Muscle layer of duodenum (tissue), 2 donors: ENCODE results near the gene USP28.
"Not testable (repeated sequence)": the region's sequence is repeated elsewhere in the genome, so short reads cannot be mapped to it uniquely, and the experiment has no call there.

Experiments used
- H3K27ac ChIP-seq: one replicate; pipeline ENCODE4 v1.7.0; 2013; ENCODE audit warnings: mild to moderate bottlenecking, low read length
- H3K27me3 ChIP-seq: one replicate; pipeline ENCODE4 v1.7.0; 2013; ENCODE audit warnings: low read depth, mild to moderate bottlenecking, control low read depth, low read length
- H3K36me3 ChIP-seq, 2 donors: one replicate each; pipeline ENCODE4 v1.7.0; 2013; ENCODE audit warnings: low read length in 2 of 2, control low read depth in 1 of 2, mild to moderate bottlenecking in 1 of 2; ENCODE audit not compliant: insufficient read depth in 2 of 2, control insufficient read depth in 1 of 2
- H3K4me1 ChIP-seq, 2 donors: one replicate each; pipeline ENCODE4 v1.7.0; 2013; ENCODE audit warnings: low read length in 2 of 2, mild to moderate bottlenecking in 2 of 2, control low read depth in 1 of 2, moderate library complexity in 1 of 2; ENCODE audit not compliant: insufficient read depth in 2 of 2, control insufficient read depth in 1 of 2
- H3K4me3 ChIP-seq, 2 donors: one replicate each; pipeline ENCODE4 v1.7.0; 2013; ENCODE audit warnings: low read length in 2 of 2, low read depth in 1 of 2, mild to moderate bottlenecking in 1 of 2
- H3K9me3 ChIP-seq, 2 donors: one replicate each; pipeline ENCODE4 v1.7.0; 2013; ENCODE audit warnings: low read length in 2 of 2, control low read depth in 1 of 2, mild to moderate bottlenecking in 1 of 2; ENCODE audit not compliant: control insufficient read depth in 1 of 2
- donor health status: healthy.

The USP28 gene, protein sequence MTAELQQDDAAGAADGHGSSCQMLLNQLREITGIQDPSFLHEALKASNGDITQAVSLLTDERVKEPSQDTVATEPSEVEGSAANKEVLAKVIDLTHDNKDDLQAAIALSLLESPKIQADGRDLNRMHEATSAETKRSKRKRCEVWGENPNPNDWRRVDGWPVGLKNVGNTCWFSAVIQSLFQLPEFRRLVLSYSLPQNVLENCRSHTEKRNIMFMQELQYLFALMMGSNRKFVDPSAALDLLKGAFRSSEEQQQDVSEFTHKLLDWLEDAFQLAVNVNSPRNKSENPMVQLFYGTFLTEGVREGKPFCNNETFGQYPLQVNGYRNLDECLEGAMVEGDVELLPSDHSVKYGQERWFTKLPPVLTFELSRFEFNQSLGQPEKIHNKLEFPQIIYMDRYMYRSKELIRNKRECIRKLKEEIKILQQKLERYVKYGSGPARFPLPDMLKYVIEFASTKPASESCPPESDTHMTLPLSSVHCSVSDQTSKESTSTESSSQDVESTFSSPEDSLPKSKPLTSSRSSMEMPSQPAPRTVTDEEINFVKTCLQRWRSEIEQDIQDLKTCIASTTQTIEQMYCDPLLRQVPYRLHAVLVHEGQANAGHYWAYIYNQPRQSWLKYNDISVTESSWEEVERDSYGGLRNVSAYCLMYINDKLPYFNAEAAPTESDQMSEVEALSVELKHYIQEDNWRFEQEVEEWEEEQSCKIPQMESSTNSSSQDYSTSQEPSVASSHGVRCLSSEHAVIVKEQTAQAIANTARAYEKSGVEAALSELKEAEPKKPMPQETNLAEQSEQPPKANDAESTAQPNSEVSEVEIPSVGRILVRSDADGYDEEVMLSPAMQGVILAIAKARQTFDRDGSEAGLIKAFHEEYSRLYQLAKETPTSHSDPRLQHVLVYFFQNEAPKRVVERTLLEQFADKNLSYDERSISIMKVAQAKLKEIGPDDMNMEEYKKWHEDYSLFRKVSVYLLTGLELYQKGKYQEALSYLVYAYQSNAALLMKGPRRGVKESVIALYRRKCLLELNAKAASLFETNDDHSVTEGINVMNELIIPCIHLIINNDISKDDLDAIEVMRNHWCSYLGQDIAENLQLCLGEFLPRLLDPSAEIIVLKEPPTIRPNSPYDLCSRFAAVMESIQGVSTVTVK

DNA sequence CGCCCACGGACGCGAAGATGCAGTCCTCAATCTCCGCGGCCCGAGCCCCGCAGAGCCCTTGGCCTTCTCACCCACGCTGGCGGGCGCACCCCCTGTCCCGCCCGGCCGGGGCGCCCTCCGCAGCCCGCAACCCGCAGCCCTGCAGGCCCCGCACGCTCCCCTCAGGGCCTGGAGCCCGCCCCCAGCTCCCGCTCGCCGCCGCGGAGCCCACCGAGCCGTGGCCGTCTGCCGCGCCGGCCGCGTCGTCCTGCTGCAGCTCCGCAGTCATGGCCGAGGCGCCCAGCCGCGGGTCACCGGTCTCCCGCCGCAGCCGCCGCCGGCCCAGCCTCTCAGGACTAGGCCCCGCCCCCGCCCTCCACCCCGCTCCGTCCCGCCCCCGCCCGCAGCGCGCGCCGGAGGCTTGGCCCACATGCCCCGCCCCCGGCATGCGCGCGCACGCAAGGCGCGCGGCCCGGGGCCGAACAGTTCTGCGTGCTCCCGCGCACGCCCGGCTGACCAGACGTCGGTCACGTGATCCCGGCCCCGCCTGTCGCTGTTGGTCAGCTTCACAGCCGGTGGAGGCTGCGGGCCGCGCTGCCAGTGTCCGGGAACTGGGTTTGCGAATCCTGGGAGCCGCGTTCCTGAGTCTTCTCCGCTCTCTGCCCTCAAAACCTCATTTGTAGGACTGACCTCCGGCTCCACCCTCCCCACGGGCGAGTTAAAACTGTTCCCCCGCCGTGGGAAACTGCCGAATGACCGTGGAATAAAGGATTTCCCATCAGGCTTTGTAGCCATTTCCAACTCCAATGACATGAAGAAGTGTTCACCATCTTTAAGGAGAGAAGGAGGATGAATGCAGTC is at the start of gene USP28:
Gene USP28 (minus strand): TSS at position 339 of the 840 bp plus-strand sequence. CDS start 71 bp downstream, at position 268.
- H3K4me3 ChIP-seq: peak within 1 kb of the TSS; percentile 86
- H3K4me1 ChIP-seq: peaks cover 3 to 20% of the 10 kb centered on the region in 2 donors
- no peaks in the 10 kb centered on the region for H3K36me3 ChIP-seq
- H3K27me3 ChIP-seq: no peaks in the 10 kb centered on the region
- H3K27ac ChIP-seq: peak within 1 kb of the TSS; percentile 97
- H3K9me3 ChIP-seq: no peaks in the 10 kb centered on the region

DNA sequence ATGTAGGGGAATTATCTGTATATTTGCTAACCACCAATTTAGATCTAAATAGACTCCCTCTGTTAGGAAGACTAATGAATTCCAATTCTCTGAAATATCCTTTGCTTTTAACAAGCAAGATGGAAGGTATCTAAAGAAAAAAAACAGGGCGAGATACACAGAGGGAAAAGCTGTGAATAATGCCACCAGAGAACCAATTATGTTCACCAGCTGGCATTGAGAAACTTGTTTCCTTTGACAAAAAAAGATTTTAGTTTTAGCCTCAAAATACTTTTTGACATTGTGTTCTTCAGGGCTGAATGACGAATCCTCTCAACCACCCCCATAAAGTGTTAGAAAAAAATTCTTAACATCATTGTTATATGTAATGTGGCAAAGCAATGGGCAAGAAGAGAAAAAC is 48.2 kb upstream of the USP28 start:
- H3K27ac ChIP-seq: no peak overlapping the region

DNA sequence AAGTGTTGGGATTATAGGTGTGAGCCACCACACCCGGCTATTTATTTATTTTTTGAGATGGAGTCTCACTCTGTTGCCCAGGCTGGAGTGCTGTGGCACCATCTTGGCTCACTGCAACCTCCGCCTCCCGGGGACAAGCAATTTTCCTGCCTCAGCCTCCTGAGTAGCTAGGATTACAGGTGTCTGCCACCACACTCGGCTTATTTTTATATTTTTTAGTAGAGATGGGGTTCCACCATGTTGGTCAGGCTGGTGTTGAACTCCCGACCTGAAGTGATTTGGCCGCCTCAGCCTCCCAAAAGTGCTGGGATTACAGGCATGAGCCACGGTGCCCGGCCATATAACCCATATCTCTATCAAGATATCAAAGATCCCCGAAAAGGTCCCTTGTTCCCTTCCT is 36.1 kb upstream of the USP28 start:
- H3K27me3 ChIP-seq, H3K4me1 ChIP-seq, H3K4me3 ChIP-seq, H3K36me3 ChIP-seq, H3K9me3 ChIP-seq, H3K27ac ChIP-seq: not testable (repeated sequence)

More for the DNA sequence above, 48.2 kb upstream of the USP28 start:
- no peaks in the 10 kb centered on the region for H3K36me3 ChIP-seq
- no peaks in the 10 kb centered on the region for H3K4me1 ChIP-seq
- no peak overlapping the region for H3K4me3 ChIP-seq
- H3K9me3 ChIP-seq: peaks cover 0 to 2% of the 10 kb centered on the region in 2 donors
- no peaks in the 10 kb centered on the region for H3K27me3 ChIP-seq

DNA sequence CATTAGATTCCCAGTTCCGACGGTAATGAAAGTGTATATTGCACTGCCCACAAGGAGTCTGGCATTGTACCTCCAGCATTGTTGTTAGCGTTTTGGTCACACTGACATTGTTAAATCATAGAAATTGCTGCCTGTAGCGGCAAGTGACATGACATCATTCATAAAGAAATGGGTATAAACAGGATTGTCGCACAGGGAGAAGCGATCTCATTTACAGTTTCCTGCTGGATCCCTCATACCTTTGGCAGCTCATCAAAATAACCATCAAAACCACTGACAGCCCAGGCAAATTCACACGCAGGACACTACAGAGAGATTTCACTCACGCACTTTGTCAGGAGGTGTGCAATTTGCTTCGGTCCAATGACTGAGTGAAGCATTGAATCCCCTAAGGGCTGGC is 32.7 kb upstream of the USP28 start:
- Histone ChIP-seq H3K4me1 (no peaks in the 10 kb centered on the region), H3K27ac (no peak overlapping the region), H3K36me3 (no peaks in the 10 kb centered on the region), H3K9me3 (no peaks in the 10 kb centered on the region), H3K4me3 (no peak overlapping the region), H3K27me3 (peaks cover 6% of the 10 kb centered on the region)

DNA sequence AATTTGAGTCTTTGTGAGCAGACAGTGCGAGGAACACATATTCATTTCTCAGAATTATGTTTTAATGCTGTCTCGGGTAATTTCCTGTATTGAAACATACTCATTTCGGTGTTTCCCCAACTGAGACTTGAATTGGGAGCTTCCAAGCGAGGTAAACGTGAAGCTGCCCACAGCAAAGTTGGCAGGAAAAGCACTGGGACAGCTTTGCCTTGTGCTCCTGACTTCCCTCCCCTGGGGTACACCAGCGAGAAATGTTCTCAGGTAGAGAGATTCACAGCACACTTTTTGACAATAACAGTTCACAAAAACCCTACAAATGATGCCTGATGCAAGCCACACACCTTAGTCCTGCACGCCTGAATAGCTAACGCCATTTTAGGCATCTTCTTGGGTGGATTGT is 32.3 kb upstream of the USP28 start:
- no peaks in the 10 kb centered on the region for H3K4me1 ChIP-seq
- peaks cover 6% of the 10 kb centered on the region for H3K27me3 ChIP-seq
- no peak overlapping the region for H3K27ac ChIP-seq
- no peak overlapping the region for H3K4me3 ChIP-seq
- H3K36me3 ChIP-seq: no peaks in the 10 kb centered on the region
- H3K9me3 ChIP-seq: no peaks in the 10 kb centered on the region

DNA sequence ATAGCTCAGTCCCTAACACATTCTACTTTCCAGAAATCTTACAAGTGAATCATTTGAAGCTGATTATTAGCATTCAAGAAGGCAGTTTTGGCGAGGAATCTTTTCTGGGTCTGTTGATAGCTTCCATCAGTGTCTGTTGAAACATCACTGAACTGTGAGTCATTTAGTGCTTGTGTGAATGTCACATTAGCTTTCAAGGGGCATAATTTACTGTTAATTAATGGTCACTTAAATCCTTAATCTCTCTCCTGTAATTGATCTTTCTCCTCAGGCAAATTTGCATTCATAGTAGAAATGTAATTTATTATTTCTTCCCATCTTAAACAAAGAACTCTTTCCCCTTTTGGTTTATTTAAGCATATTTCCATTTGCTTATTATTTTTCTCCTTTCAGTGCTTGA is 31.8 kb upstream of the USP28 start:
- Histone ChIP-seq H3K4me3 (no peak overlapping the region), H3K4me1 (no peaks in the 10 kb centered on the region), H3K36me3 (no peaks in the 10 kb centered on the region), H3K27ac (no peak overlapping the region), H3K27me3 (peaks cover 6% of the 10 kb centered on the region), H3K9me3 (no peaks in the 10 kb centered on the region)

DNA sequence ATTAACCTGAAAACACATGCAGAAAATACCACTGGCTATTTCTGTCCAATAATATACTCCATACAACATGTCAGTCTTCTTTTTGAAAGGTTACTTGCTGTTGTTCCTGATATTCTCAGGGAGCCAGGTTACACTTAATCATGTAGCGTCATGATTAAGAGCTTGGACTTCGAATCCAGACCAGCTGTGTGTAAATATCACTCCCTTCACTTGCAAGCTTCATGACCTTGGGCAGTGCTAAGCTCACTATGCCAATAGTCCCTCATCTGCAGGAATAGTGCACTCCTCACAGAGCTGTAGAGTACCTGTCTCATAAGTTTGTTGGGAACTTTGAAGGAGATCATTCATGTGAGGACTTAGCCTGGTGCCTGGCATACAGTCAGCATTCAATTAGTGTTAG is 31.1 kb upstream of the USP28 start:
- Histone ChIP-seq H3K4me1 (no peaks in the 10 kb centered on the region), H3K9me3 (no peaks in the 10 kb centered on the region), H3K27me3 (peaks cover 6% of the 10 kb centered on the region), H3K36me3 (no peaks in the 10 kb centered on the region), H3K4me3 (no peak overlapping the region), H3K27ac (peak overlapping the region; percentile 68)

DNA sequence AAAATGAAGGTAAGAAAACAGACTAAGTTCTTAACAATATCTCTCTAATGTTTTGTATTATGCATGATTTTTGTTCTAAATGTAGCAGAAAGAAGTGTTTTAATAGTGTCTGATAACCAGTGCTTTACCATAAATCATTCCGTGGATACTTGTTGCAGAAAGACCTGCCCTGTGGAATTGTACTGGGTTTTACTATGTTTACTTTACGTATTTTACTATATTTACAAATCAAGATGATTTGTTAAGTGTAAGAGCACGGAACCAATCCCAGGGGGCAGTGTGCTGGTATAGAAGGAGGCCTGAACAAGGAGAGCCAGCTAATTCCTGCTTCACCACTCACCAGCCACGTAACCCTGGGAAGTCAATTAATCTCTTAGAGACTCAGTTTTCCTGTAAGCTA is 30.7 kb upstream of the USP28 start:
- no peaks in the 10 kb centered on the region for H3K36me3 ChIP-seq
- no peak overlapping the region for H3K4me3 ChIP-seq
- H3K27me3 ChIP-seq: peaks cover 6% of the 10 kb centered on the region
- H3K4me1 ChIP-seq: no peaks in the 10 kb centered on the region
- peak overlapping the region; percentile 68 for H3K27ac ChIP-seq
- H3K9me3 ChIP-seq: no peaks in the 10 kb centered on the region

DNA sequence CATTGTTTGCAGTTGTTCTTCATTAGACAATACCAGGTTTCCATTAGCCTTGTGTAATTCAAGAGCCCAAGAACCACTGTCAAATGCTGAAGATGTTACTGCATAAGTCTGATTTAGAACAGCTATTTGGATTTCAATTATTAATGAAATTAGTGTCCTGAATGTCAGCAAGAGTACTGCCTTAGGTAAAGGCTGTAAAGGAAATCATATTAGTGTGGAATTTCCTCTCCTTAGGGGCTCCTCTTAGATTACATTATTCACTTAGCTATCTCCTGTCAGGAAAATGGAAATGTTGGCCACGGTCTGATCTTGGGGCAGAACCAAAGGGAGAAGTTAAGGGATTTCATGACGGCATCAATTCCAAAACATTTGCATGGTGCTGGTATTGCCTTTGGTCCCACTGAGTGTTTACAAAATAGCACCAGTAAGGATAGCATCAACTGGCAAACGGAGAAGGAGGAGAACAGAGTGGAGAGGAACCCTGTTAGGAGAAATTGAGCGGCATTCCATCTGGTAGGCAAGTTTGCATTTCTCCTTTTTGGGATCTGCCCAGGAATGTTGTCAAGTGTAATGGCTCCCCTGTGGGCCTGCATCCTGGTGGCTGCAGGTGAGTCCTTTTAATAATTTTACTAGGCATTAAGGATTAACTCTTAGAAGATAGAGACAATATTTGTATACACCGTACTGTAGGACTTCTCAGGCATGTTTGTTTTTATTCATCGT is 29.2 kb upstream of the USP28 start, which contains the start of gene HTR3B:
Gene HTR3B (plus strand): TSS at position 418 of the 723 bp plus-strand sequence. CDS start 138 bp downstream, at position 556.
- Histone ChIP-seq H3K9me3 (no peaks in the 10 kb centered on the region), H3K4me1 (no peaks in the 10 kb centered on the region), H3K4me3 (no peak within 1 kb of the TSS), H3K27ac (no peak within 1 kb of the TSS), H3K36me3 (no peaks in the 10 kb centered on the region), H3K27me3 (peaks cover 6% of the 10 kb centered on the region)

DNA sequence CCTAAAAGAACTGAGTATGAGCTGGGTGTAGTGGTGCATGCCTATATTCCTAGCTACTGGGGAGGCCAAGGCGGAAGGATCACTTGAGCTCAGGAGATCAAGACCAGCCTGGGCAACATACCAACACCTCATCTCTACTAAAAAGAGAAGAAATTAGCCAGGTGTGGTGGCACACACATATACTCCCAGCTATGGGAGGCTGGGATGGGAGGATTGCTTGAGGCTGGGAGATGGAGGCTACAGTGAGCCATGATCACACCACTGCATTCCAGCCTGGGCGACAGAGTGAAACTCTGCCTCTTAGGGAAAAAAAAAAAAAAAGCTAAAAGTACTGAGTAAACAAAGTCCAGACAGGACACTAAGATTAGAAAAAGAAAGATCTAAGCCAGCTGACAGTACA is 25.8 kb upstream of the USP28 start:
- Histone ChIP-seq H3K9me3 (no peaks in the 10 kb centered on the region), H3K36me3 (no peaks in the 10 kb centered on the region), H3K4me1 (no peaks in the 10 kb centered on the region), H3K27me3 (no peaks in the 10 kb centered on the region), H3K27ac (no peak overlapping the region), H3K4me3 (no peak overlapping the region)
